Neuronal stem cell (in vitro differentiated cells): Measurements from ENCODE around the gene NAAA.

Experiments
- DNase-seq: peaks from one replicate; pipeline ENCODE4 v3.0.0-alpha.2; 2013; ENCODE audit warnings: low spot score
- H2AFZ ChIP-seq: one replicate; pipeline ENCODE4 v1.6.1; 2013; ENCODE audit warnings: mild to moderate bottlenecking, low read length, inconsistent platforms
- H2AK5ac ChIP-seq: 2 replicates; pipeline ENCODE4 v1.6.1; 2013; ENCODE audit warnings: low read depth, mild to moderate bottlenecking, inconsistent platforms, low read length, moderate library complexity, mixed read lengths
- H2BK120ac ChIP-seq: 2 replicates; pipeline ENCODE4 v1.6.1; 2013; ENCODE audit warnings: low read depth, mild to moderate bottlenecking, inconsistent platforms, low read length, moderate library complexity, mixed read lengths
- H2BK12ac ChIP-seq: one replicate; pipeline ENCODE4 v1.6.1; 2013; ENCODE audit warnings: low read length, inconsistent platforms
- H2BK15ac ChIP-seq: 2 replicates; pipeline ENCODE4 v1.6.1; 2013; ENCODE audit warnings: mild to moderate bottlenecking, low read length, inconsistent platforms, mixed read lengths
- H2BK5ac ChIP-seq: one replicate; pipeline ENCODE4 v1.6.1; 2013; ENCODE audit warnings: inconsistent platforms, mild to moderate bottlenecking, low read length, moderate library complexity
- H3K14ac ChIP-seq: one replicate; pipeline ENCODE4 v1.6.1; 2013; ENCODE audit warnings: low read length, inconsistent platforms
- H3K18ac ChIP-seq: 2 replicates; pipeline ENCODE4 v1.6.1; 2013; ENCODE audit warnings: low read length, inconsistent platforms
- H3K23ac ChIP-seq: 2 replicates; pipeline ENCODE4 v1.6.1; 2013; ENCODE audit warnings: low read depth, mild to moderate bottlenecking, mixed read lengths, low read length, inconsistent platforms; ENCODE audit not compliant: poor library complexity
- H3K27ac ChIP-seq: replicated peaks from 3 replicates; pipeline ENCODE4 v1.5.1; 2013; ENCODE audit warnings: low read length, inconsistent platforms
- H3K27me3 ChIP-seq, 3 experiments: 2 replicates each; pipeline ENCODE4 v1.6.1; 2013; ENCODE audit warnings: low read length in 3 of 3, mild to moderate bottlenecking in 2 of 3, inconsistent platforms in 1 of 3, low read depth in 1 of 3, mixed read lengths in 1 of 3, moderate library complexity in 1 of 3; ENCODE audit not compliant: control insufficient read depth in 3 of 3, insufficient read depth in 3 of 3
- H3K36me3 ChIP-seq, 2 donors: replicated peaks in 1 of 2; 2 replicates each; pipeline ENCODE4 v1.6.1; 2013; ENCODE audit warnings: low read length in 2 of 2; ENCODE audit not compliant: control insufficient read depth in 2 of 2, insufficient read depth in 2 of 2
- H3K4ac ChIP-seq: 2 replicates; pipeline ENCODE4 v1.6.1; 2013; ENCODE audit warnings: inconsistent platforms, mild to moderate bottlenecking, low read length, moderate library complexity
- H3K4me1 ChIP-seq, 2 donors: 1 replicate in 1 of 2; 2 replicates in 1 of 2; pipeline ENCODE4 v1.6.1; 2013; ENCODE audit warnings: low read length in 2 of 2, low read depth in 1 of 2; ENCODE audit not compliant: control insufficient read depth in 2 of 2, insufficient read depth in 1 of 2
- H3K4me2 ChIP-seq: one replicate; pipeline ENCODE4 v1.6.1; 2013; ENCODE audit warnings: mild to moderate bottlenecking, low read length, inconsistent platforms; ENCODE audit not compliant: insufficient read depth, poor library complexity, severe bottlenecking
- H3K4me3 ChIP-seq, 2 donors: 2 replicates each; pipeline ENCODE4 v1.5.1; 2013; ENCODE audit warnings: low read length in 2 of 2, mild to moderate bottlenecking in 2 of 2, inconsistent platforms in 1 of 2, moderate library complexity in 1 of 2
- H3K79me1 ChIP-seq: one replicate; pipeline ENCODE4 v1.6.1; 2013; ENCODE audit warnings: low read depth, mild to moderate bottlenecking, inconsistent platforms, low read length, moderate library complexity
- H3K9ac ChIP-seq: one replicate; pipeline ENCODE4 v1.6.1; 2013; ENCODE audit warnings: mild to moderate bottlenecking, low read depth, low read length, inconsistent platforms; ENCODE audit not compliant: poor library complexity
- H3K9me3 ChIP-seq, 2 donors: replicated peaks in 1 of 2; 2 replicates each; pipeline versions ENCODE3 to v1.6.1; 2013; ENCODE audit warnings: low read length in 2 of 2, mild to moderate bottlenecking in 2 of 2, inconsistent platforms in 1 of 2, low read depth in 1 of 2, mixed read lengths in 1 of 2, moderate library complexity in 1 of 2; ENCODE audit not compliant: control insufficient read depth in 2 of 2, insufficient read depth in 1 of 2
- H4K8ac ChIP-seq: one replicate; pipeline ENCODE4 v1.6.1; 2013; ENCODE audit warnings: low read depth, mild to moderate bottlenecking, inconsistent platforms, low read length, moderate library complexity
- H4K91ac ChIP-seq: one replicate; pipeline ENCODE4 v1.6.1; 2013; ENCODE audit warnings: low read length, low read depth, mild to moderate bottlenecking, inconsistent platforms; ENCODE audit not compliant: poor library complexity
- WGBS, 2 donors: extraction: QIAGEN DNeasy Blood & Tissue Kit; methylation state at CpG; one replicate each; pipeline ENCODE4 v1.1.7; 2013; ENCODE audit warnings: missing lambda C conversion rate in 2 of 2, mixed read lengths in 1 of 2; ENCODE audit not compliant: insufficient read length in 2 of 2, insufficient replicate concordance in 1 of 2; ENCODE audit errors: extremely low coverage in 2 of 2; 5-methylcytosine and 5-hydroxymethylcytosine counted together

Gene NAAA

DNA sequence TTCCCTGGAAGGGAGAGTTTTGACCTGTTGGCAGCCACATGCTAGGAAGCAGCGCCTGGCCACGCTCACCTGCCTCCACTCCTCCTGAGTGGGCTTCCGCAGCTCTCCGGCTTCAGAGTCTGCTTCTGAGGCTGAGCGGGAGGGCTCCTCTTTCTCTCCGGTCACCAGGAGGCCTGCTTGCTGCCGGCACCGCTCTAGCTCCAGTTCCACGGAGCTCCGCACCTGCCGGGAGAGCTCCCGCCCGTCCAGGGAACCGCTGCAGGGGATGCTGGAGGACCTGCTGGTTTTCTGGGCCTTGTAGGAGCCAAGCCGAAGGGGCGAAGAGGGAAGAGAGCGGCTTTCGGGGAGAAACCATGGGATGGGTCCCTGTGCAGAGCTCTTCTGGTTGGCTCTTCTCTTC lies 64.6 kb downstream of the NAAA start:
- no peak overlapping the region for H2BK120ac ChIP-seq
- H3K4me1 ChIP-seq: peaks cover 7 to 14% of the 10 kb centered on the region in 2 donors
- H2AK5ac ChIP-seq: no peak overlapping the region
- H2BK5ac ChIP-seq: no peak overlapping the region
- H3K14ac ChIP-seq: no peak overlapping the region
- H3K23ac ChIP-seq: no peak overlapping the region
- no peak overlapping the region for H2AFZ ChIP-seq
- no peak overlapping the region for H3K4me2 ChIP-seq
- no peak for DNase-seq
- no peak overlapping the region for H4K8ac ChIP-seq
- H3K27me3 ChIP-seq: peaks cover 0 to 49% (median 0%) of the 10 kb centered on the region in 3 experiments
- H3K27ac ChIP-seq: no peak overlapping the region
- no peak overlapping the region for H2BK12ac ChIP-seq
- WGBS, 2 donors: no CpG with 5 or more reads among the region's 18 CpGs
- no peak overlapping the region for H3K9ac ChIP-seq
- no peak overlapping the region for H2BK15ac ChIP-seq
- H4K91ac ChIP-seq: no peak overlapping the region
- no peak overlapping the region for H3K4me3 ChIP-seq
- no peaks in the 10 kb centered on the region for H3K36me3 ChIP-seq
- H3K18ac ChIP-seq: no peak overlapping the region
- no peaks in the 10 kb centered on the region for H3K79me1 ChIP-seq
- no peak overlapping the region for H3K4ac ChIP-seq
- H3K9me3 ChIP-seq: no peaks in the 10 kb centered on the region

- Histone ChIP-seq H3K79me1 (no peaks in the 10 kb centered on the region), H2AFZ (no peak overlapping the region), H2BK5ac (no peak overlapping the region), H3K27ac (no peak overlapping the region), H3K9ac (no peak overlapping the region), H3K18ac (no peak overlapping the region), H3K9me3 (no peaks in the 10 kb centered on the region), H3K4me2 (no peak overlapping the region), H2BK15ac (no peak overlapping the region), H3K14ac (no peak overlapping the region), H2AK5ac (no peak overlapping the region), H4K91ac (no peak overlapping the region), H3K4me1 (no peaks in the 10 kb centered on the region), H3K4ac (no peak overlapping the region), H3K4me3 (no peak overlapping the region), H2BK12ac (no peak overlapping the region), H3K36me3 (no peaks in the 10 kb centered on the region), H4K8ac (no peak overlapping the region), H3K23ac (no peak overlapping the region), H2BK120ac (no peak overlapping the region), H3K27me3 (peaks cover 0 to 45% (median 0%) of the 10 kb centered on the region in 3 experiments)
- WGBS, 2 donors: no CpG with 5 or more reads among the region's 3 CpGs
- DNase-seq: no peak
These were observed 71.7 kb downstream of the NAAA start for GRCh38 chr4:75869100-75869499.

GRCh38 chr4:75867130-75867529 lies 73.7 kb downstream of the NAAA start:
- no peaks in the 10 kb centered on the region for H3K9me3 ChIP-seq
- H3K36me3 ChIP-seq: no peaks in the 10 kb centered on the region
- no peak overlapping the region for H3K27ac ChIP-seq
- H3K23ac ChIP-seq: no peak overlapping the region
- peaks cover 0 to 32% (median 0%) of the 10 kb centered on the region in 3 experiments for H3K27me3 ChIP-seq
- H3K14ac ChIP-seq: no peak overlapping the region
- no peak overlapping the region for H3K9ac ChIP-seq
- H2BK15ac ChIP-seq: no peak overlapping the region
- DNase-seq: no peak
- H3K4me1 ChIP-seq: no peaks in the 10 kb centered on the region
- no peak overlapping the region for H3K4me3 ChIP-seq
- H3K79me1 ChIP-seq: no peaks in the 10 kb centered on the region
- no peak overlapping the region for H3K18ac ChIP-seq
- no peak overlapping the region for H2AFZ ChIP-seq
- H4K8ac ChIP-seq: no peak overlapping the region
- H2AK5ac ChIP-seq: no peak overlapping the region
- no peak overlapping the region for H3K4me2 ChIP-seq
- no peak overlapping the region for H4K91ac ChIP-seq
- H2BK120ac ChIP-seq: no peak overlapping the region
- WGBS, 2 donors: no CpG with 5 or more reads among the region's 3 CpGs
- H2BK5ac ChIP-seq: no peak overlapping the region
- H3K4ac ChIP-seq: no peak overlapping the region
- no peak overlapping the region for H2BK12ac ChIP-seq
